Measurements from ENCODE around the gene TTC14. TPM values are rescaled to one million over a fixed set of nuclear protein-coding genes. Genes with fewer than 3 reads are reported as not detected.

TTC14 gene
- total RNA-seq, 1 experiment from 2014 or later, result 71.4 TPM

DNA sequence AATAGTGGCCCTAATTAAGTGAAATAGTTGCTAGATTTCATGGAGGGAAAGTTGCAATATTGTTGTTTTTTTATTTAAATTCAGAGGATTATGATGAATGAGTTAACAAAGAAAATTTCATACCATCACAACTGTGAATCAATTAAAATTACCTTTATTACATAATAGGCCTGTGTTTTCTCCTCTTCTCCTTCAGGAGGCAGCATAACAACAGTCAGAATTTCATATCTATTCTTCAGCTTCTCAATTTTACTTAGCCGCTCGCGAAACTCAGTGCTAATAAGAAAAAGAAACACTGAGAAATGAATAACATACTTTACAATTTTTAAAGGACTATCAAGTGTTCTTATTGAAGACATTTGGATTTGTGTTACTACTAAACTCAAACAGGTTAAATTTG, 29.4 kb downstream of the TTC14 start:
- H3K27me3 ChIP-seq (ENCODE audit: control insufficient read depth, insufficient read depth, low read length), result peaks cover 18% of the 10 kb centered on the region

GRCh38 chr3:180633722-180634121, 31.8 kb downstream of the TTC14 start:
- ChIA-PET POLR2A (no interaction called here), CTCF (no interaction called here)
- TF ChIP-seq POLR2AphosphoS5 (IDR thresholded peaks at IDR 0.05; ENCODE audit: low read depth, low read length), result no peak
- no peak for TF ChIP-seq TCF7L2 (IDR thresholded peaks at IDR 0.05; ENCODE audit: low read depth, low read length)
- no peak for TF ChIP-seq SIN3A (IDR thresholded peaks at IDR 0.05; ENCODE audit: borderline replicate concordance, insufficient read depth, low read depth, low read length)
- TF ChIP-seq, protein P1, sequence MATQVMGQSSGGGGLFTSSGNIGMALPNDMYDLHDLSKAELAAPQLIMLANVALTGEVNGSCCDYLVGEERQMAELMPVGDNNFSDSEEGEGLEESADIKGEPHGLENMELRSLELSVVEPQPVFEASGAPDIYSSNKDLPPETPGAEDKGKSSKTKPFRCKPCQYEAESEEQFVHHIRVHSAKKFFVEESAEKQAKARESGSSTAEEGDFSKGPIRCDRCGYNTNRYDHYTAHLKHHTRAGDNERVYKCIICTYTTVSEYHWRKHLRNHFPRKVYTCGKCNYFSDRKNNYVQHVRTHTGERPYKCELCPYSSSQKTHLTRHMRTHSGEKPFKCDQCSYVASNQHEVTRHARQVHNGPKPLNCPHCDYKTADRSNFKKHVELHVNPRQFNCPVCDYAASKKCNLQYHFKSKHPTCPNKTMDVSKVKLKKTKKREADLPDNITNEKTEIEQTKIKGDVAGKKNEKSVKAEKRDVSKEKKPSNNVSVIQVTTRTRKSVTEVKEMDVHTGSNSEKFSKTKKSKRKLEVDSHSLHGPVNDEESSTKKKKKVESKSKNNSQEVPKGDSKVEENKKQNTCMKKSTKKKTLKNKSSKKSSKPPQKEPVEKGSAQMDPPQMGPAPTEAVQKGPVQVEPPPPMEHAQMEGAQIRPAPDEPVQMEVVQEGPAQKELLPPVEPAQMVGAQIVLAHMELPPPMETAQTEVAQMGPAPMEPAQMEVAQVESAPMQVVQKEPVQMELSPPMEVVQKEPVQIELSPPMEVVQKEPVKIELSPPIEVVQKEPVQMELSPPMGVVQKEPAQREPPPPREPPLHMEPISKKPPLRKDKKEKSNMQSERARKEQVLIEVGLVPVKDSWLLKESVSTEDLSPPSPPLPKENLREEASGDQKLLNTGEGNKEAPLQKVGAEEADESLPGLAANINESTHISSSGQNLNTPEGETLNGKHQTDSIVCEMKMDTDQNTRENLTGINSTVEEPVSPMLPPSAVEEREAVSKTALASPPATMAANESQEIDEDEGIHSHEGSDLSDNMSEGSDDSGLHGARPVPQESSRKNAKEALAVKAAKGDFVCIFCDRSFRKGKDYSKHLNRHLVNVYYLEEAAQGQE (IDR thresholded peaks at IDR 0.05; ENCODE audit: insufficient read depth in 1 of 2, low read depth in 2 of 2, low read length in 1 of 2), result no peak
- no peak for TF ChIP-seq CTCF (IDR thresholded peaks at IDR 0.05)
- no peaks in the 10 kb centered on the region for H3K9me3 ChIP-seq (ENCODE audit: control insufficient read depth, insufficient read depth, low read depth, low read length)
- in situ Hi-C loops (cut with HindIII; ENCODE audit: low pct_unique_long_range_greater_than_20kb, low sequenced_read_pairs) (no loop called here), intact Hi-C loops (cut with micrococcal nuclease; ENCODE audit: unreplicated experiment) (loop anchor here (10.0 kb wide), 1 partner anchor 161 kb away; no protein-coding TSS in a partner anchor)
- no peak overlapping the region for H3K4me3 ChIP-seq (ENCODE audit: low read depth in 2 of 2, low read length in 2 of 2)
- H3K27me3 ChIP-seq (ENCODE audit: control insufficient read depth, insufficient read depth, low read length), result peaks cover 18% of the 10 kb centered on the region
- no peaks in the 10 kb centered on the region for H3K4me1 ChIP-seq (ENCODE audit: control insufficient read depth, insufficient read depth, low read length)
- H3K36me3 ChIP-seq (ENCODE audit: control insufficient read depth, insufficient read depth, low read length), result no peaks in the 10 kb centered on the region
- peak; percentile 51; the same call in 1 of the 2 replicates for ATAC-seq
- no peak overlapping the region for H3K27ac ChIP-seq (ENCODE audit: low read length)
- DNase-seq (ENCODE audit: low read depth, low spot score), result no peak
- no TSS peak for BruUV-seq (replicated peaks)

More for the DNA sequence above, 29.4 kb downstream of the TTC14 start:
- intact Hi-C loops (cut with micrococcal nuclease; ENCODE audit: unreplicated experiment), result loop anchor here (10.0 kb wide), 1 partner anchor 163 kb away; no protein-coding TSS in a partner anchor
- POLR2A ChIA-PET, result no interaction called here
- CTCF ChIA-PET, result no interaction called here
- no peak for ATAC-seq
- Histone ChIP-seq H3K4me3 (ENCODE audit: low read depth in 2 of 2, low read length in 2 of 2) (no peak overlapping the region), H3K36me3 (ENCODE audit: control insufficient read depth, insufficient read depth, low read length) (no peaks in the 10 kb centered on the region), H3K9me3 (ENCODE audit: control insufficient read depth, insufficient read depth, low read depth, low read length) (no peaks in the 10 kb centered on the region), H3K27ac (ENCODE audit: low read length) (no peak overlapping the region), H3K4me1 (ENCODE audit: control insufficient read depth, insufficient read depth, low read length) (no peaks in the 10 kb centered on the region)
- no peak for TF ChIP-seq SIN3A (IDR thresholded peaks at IDR 0.05; ENCODE audit: borderline replicate concordance, insufficient read depth, low read depth, low read length)
- TF ChIP-seq POLR2AphosphoS5 (IDR thresholded peaks at IDR 0.05; ENCODE audit: low read depth, low read length), result no peak
- peak; percentile 45; the same call in 1 of the 2 replicates for TF ChIP-seq CTCF (IDR thresholded peaks at IDR 0.05)
- TF ChIP-seq, protein P1 (IDR thresholded peaks at IDR 0.05; ENCODE audit: insufficient read depth in 1 of 2, low read depth in 2 of 2, low read length in 1 of 2), result no peak
- no peak for TF ChIP-seq TCF7L2 (IDR thresholded peaks at IDR 0.05; ENCODE audit: low read depth, low read length)
- DNase-seq (ENCODE audit: low read depth, low spot score), result no peak
- in situ Hi-C loops (cut with HindIII; ENCODE audit: low pct_unique_long_range_greater_than_20kb, low sequenced_read_pairs), result no loop called here
- BruUV-seq (replicated peaks), result no TSS peak

All from Panc1 (cell line).